Activated CD4-positive, alpha-beta T cell treated with anti-CD3 and anti-CD28 coated beads, Interleukin-2, amount 50 U/mL, for 24 hours (primary cell): Measurements from ENCODE around the gene RIPOR3.
"Not testable (repeated sequence)": the region's sequence is repeated elsewhere in the genome, so short reads cannot be mapped to it uniquely, and the experiment has no call there.

Source experiments
- DNase-seq, 2 donors: peaks; one replicate each; pipeline ENCODE4 v3.0.0-alpha.2; 2020; ENCODE audit warnings: low read depth in 1 of 2, low spot score in 1 of 2

Gene RIPOR3

DNA sequence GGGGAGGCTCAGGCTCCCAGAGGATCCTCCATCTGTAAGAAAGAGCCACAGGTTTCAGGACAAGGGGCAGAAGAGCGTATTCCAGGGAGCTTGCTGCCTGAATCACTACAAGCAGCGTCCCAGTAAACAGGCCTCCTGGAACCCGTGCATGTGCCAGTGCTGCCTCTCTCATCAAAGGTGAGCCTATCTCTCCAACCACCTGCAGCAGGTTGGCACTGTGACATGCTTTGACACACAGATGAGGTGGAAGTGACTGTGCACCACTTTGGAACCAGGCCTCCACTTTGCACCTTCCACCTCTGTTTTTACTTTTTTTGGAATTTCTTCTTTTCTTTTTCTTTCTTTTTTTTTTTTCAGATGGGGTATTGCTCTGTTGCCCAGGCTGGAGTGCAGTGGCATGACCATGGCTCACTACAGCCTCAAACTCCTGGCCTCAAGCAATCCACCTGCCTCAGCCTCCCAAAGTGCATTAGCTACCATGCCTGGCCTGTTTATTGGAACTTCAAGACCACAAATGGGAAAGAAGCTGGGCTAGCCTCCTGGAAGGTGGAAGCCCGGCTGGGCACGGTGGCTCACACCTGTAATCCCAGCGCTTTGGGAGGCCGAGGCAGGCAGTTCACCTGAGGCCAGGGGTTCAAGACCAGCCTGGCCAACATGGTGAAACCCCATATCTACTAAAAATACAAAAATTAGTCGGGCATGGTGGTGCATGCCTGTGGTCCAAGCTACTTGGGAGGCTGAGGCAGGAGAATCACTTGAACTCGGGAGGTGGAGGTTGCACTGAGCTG, 12.5 kb upstream of the RIPOR3 start:
- not testable (repeated sequence) for DNase-seq

GRCh38 chr20:50701041-50701963, 10.0 kb upstream of the RIPOR3 start:
- no peak for DNase-seq

GRCh38 chr20:50699688-50700087, 8.3 kb upstream of the RIPOR3 start:
- no peak for DNase-seq

DNA sequence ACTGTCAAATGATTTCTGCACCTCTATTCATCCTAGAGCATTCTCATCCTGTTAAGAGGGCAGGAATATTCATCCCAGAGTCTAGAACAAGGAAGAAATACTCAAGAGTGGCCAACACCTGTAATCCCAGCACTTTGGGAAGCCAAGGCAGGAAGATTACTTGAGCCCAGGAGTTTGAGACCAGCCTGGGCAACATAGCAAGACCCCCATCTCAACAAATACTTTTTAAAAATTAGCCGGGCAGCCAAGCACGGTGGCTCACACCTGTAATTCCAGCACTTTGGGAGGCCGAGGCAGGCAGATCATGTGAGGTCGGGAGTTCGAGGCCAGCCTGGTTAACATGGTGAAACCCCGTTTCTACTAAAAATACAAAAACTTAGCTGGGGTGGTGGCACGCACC, 6.9 kb upstream of the RIPOR3 start:
- DNase-seq, result not testable (repeated sequence)

DNA sequence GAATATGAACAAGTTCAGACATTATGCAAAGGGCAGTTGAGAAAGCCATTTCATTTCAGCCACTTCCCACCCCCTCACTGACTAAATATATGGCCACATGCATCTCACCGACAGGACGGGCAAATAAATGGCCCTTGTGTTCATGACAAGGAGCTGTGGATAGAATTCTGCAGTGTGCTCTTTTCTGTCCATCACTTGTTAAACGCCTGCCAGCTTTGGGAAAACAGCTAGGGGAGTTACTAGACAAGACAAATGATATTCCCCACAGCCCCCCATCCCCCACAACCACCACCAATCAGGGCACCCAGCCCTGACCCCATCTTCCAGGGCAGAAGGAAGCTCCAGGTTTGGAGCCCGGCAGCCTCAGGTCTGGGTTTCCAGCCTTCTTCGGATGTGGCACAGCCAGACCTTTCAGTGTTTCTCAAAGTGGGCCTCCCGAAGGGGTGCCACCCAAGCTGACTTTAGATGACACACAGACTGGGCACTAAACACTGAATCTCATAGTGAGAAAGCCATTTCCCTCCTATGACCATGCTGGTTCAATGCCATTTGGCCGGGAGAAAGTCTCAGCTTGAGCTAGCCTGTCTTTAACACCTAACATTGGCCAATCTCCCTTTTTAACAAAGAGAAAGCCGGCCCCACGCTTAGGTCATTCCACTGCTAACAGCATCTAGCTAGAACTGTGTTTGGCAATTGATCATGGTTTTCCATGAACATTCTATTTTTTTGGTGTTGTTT, 4.0 kb upstream of the RIPOR3 start:
- DNase-seq, result no peak

DNA sequence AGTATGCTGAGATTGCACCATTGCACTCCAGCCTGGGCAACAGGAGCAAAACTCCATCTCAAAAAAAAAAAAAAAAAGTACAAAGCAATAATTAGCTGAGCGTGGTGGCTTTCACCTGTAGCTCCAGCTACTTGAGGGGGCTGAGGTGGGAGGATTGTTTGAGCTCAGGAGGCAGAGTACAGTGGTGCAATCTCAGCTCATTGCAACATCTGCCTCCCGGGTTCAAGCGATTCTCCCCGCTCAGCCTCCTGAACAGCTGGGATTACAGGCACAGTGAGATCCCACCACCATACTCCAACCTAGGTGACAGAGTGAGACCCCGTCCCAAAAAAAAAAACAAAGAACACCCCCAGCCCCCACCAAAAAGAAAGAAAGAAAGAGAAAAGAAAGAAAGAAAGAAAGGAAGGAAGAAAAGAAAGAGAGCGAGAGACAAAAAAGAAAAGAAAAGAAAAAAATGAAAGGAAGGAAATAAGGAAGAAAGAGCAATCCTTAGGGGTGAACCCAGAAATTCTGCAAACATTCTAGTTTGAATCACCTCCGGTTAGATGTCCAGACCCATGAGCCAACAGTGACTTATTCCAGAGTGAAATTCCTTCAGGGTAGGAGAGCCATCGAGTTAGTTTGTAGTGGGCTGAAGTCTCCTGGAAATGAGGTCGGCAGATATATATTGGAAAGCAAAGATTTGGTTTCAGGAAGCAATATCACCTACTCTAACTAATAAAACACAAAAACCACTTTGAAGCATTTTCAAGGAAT, 3.2 kb upstream of the RIPOR3 start:
- DNase-seq, result no peak

DNA sequence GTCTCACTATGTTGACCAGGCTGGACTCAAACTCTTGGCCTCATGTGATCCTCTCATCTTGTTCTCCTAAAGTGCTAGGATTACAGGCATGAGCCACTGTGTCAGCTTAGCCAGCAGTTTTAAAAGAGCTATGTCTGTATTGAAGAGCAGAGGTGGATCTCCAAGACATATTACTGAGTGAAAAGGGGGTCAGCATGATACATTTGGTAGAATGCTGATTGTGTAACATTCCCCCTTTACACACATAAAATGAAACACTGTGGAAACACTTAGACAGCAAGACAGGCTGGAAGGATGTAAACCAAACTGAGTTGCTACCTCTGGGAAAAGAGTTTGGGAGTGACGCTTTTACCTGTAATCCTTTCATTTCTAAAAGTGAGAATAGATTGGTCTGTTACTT, 1.7 kb upstream of the RIPOR3 start:
- DNase-seq, result no peak

- no peak for DNase-seq
Observed at GRCh38 chr20:50692552-50692933, 1.2 kb upstream of the RIPOR3 start.

- no peak for DNase-seq
Observed at GRCh38 chr20:50691573-50692551, 520 bp upstream of the RIPOR3 start.

DNA sequence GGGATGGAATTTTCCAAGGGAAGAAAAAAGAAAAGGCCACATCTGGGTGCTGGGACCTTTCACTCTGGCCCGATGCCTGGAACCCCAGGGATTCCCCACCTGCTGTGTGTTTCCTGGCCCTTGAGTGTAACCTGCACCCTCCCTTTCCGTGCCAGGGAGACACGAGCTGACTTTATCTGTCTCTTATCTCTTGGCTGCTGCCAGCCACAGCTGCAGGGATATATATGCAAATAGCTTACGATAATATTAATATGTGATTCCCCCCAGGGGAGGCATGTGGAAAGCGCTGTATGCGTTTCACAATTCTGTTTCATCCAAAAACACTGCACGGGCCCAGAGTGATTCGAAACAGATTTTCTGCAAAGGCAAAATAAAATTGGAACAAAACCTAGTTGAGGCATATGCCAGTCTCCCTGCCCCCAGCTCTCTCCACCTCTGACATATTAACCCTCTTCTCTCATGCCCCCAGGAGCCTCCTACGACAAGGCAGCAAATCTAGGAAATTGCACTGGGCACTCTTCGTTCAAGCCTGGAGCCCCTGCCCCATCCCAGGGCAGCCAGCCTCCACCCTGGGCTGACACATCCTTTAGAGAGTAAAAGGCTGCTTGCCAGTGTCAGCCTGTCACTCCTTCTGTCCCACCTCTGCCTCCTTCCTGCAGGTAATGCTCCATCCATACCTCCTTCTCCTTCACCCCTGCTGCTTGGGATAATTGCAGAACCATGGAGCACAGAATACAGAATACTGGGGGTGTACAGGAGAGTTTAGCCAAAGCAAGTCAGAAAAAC, 1.3 kb downstream of the RIPOR3 start:
- no peak for DNase-seq

- DNase-seq, result no peak
Observed at GRCh38 chr20:50688256-50688975, 2.9 kb downstream of the RIPOR3 start.

- no peak for DNase-seq
Observed at GRCh38 chr20:50686821-50687220, 4.5 kb downstream of the RIPOR3 start.

DNA sequence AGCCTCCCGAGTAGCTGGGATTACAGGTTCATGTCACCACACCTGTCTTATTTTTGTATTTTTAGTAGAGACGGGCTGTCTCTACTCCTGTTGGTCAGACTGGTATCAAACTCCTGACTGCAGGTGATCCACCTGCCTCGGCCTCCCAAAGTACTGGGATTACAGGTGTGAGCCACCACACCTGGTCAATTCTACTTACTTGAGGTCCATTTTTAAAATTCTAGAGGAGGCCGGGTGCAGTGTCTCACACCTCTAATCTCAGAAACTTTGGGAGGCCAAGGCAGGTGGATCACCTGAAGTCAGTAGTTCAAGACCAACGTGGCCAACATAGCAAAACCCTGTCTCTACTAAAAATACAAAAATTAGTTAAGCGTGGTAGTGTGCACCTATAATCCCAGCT, 7.8 kb downstream of the RIPOR3 start:
- no peak for DNase-seq

DNA sequence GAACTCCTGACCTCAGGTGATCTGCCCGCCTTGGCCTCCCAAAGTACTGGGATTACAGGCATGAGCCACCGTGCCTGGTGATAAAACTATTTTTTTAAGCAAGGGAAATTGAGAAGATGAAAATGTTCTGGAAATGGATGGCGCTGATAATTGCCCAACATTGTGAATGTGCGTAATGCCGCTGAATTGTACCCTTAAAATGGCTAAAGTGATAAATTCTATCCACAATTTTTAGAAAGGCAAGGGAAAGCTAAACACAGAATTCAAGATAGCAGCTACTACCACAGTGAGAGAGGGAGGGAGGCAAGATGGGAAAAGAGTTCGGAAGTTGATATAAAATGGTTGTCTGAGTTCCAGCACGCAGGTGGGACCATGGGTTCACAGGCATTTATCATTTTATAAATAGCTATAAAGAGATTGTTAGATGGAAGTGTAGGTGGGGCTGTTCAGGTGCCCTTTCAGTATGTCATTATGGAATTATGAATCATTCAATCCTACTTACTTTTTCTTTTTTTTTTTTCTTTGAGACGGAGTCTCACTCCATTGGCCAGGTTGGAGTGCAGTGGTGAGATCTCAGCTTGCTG, 8.3 kb downstream of the RIPOR3 start:
- no peak for DNase-seq

- no peak for DNase-seq
Observed at GRCh38 chr20:50682065-50682464, 9.3 kb downstream of the RIPOR3 start.

- DNase-seq, result no peak
Observed at GRCh38 chr20:50681359-50682064, 9.8 kb downstream of the RIPOR3 start.
